GM23338 (cell line): ENCODE data around the gene LRIG3. TPM values are rescaled to one million over a fixed set of nuclear protein-coding genes. Genes with fewer than 3 reads are reported as not detected.

Experiments
- ATAC-seq: fragments of 200-7000 bp; cut with Tn5 transposase; 3 replicates; pipeline ENCODE4 v1.9.1; 2020
- DNase-seq: peaks from one replicate; pipeline ENCODE4 v3.0.0-alpha.2; 2015; ENCODE audit warnings: low spot score
- H2AFZ ChIP-seq: fragments of 200-600 bp; sonication (generic); 2 replicates; pipeline ENCODE4 v1.8.0; 2016; ENCODE audit warnings: antibody characterized with exemption, mild to moderate bottlenecking, moderate library complexity
- H3F3A ChIP-seq: fragments of 200-600 bp; sonication (generic); replicated peaks from 2 replicates; pipeline ENCODE4 v1.8.0; 2017; ENCODE audit warnings: antibody characterized with exemption, mixed run types, low read depth
- H3K27ac ChIP-seq: fragments of 200-600 bp; sonication (generic); 2 replicates; pipeline ENCODE4 v1.6.1; 2016; ENCODE audit warnings: low read depth
- H3K27me3 ChIP-seq: fragments of 200-600 bp; sonication (generic); 2 replicates; pipeline ENCODE4 v1.8.0; 2016; ENCODE audit warnings: mild to moderate bottlenecking, mixed run types, moderate library complexity; ENCODE audit not compliant: insufficient read depth
- H3K36me3 ChIP-seq: fragments of 200-600 bp; sonication (generic); 2 replicates; pipeline ENCODE4 v1.8.0; 2016; ENCODE audit warnings: mild to moderate bottlenecking; ENCODE audit not compliant: insufficient read depth
- H3K4me1 ChIP-seq: fragments of 200-600 bp; sonication (generic); 2 replicates; pipeline ENCODE4 v1.8.0; 2016; ENCODE audit warnings: mild to moderate bottlenecking, moderate library complexity; ENCODE audit not compliant: insufficient read depth
- H3K4me2 ChIP-seq: fragments of 200-600 bp; sonication (generic); 2 replicates; pipeline ENCODE4 v1.7.1; 2017; ENCODE audit warnings: mixed run types
- H3K4me3 ChIP-seq: fragments of 200-600 bp; sonication (generic); 2 replicates; pipeline ENCODE4 v1.6.1; 2016; ENCODE audit warnings: mixed run types
- H3K79me2 ChIP-seq: fragments of 200-600 bp; sonication (generic); replicated peaks from 2 replicates; pipeline ENCODE4 v1.8.0; 2017; ENCODE audit warnings: mild to moderate bottlenecking; ENCODE audit not compliant: insufficient read depth
- H3K9me2 ChIP-seq: fragments of 200-600 bp; sonication (generic); 2 replicates; pipeline ENCODE4 v1.8.0; 2017; ENCODE audit not compliant: insufficient read depth
- H4K20me1 ChIP-seq: fragments of 200-600 bp; sonication (generic); replicated peaks from 2 replicates; pipeline ENCODE4 v1.8.0; 2017; ENCODE audit warnings: mild to moderate bottlenecking; ENCODE audit not compliant: insufficient read depth
- H3K27ac Mint-ChIP-seq: 2 replicates; pipeline ENCODE4 v1.8.0; 2020; ENCODE audit warnings: inconsistent platforms, mild to moderate bottlenecking, moderate library complexity, mixed read lengths
- H3K27me3 Mint-ChIP-seq: 3 replicates; pipeline ENCODE4 v1.8.0; 2022; ENCODE audit warnings: low read depth, mild to moderate bottlenecking, moderate library complexity, mixed read lengths, inconsistent platforms; ENCODE audit not compliant: insufficient read depth, poor library complexity
- H3K36me3 Mint-ChIP-seq: 3 replicates; pipeline ENCODE4 v1.8.0; 2021; ENCODE audit warnings: low read depth, mild to moderate bottlenecking, inconsistent platforms, moderate library complexity, mixed read lengths
- H3K4me1 Mint-ChIP-seq: 3 replicates; pipeline ENCODE4 v1.8.0; 2020; ENCODE audit warnings: mild to moderate bottlenecking, inconsistent platforms, mixed read lengths
- H3K4me3 Mint-ChIP-seq: 3 replicates; pipeline ENCODE4 v1.8.0; 2021; ENCODE audit warnings: moderate library complexity, mild to moderate bottlenecking, inconsistent platforms, mixed read lengths
- H3K9me3 Mint-ChIP-seq: 3 replicates; pipeline ENCODE4 v1.8.0; 2020; ENCODE audit warnings: moderate library complexity, mild to moderate bottlenecking, inconsistent platforms, mixed read lengths
- EZH2phosphoT487 ChIP-seq: fragments of 200-600 bp; sonication (generic); IDR thresholded peaks from one replicate; pipeline ENCODE4 v1.8.1; 2018; ENCODE audit warnings: antibody characterized with exemption; ENCODE audit not compliant: unreplicated experiment
- JUNB ChIP-seq: IDR thresholded peaks from one replicate; pipeline ENCODE4 v1.6.1; 2016; ENCODE audit warnings: antibody characterized with exemption; ENCODE audit not compliant: unreplicated experiment
- NANOG ChIP-seq: IDR thresholded peaks from 2 replicates; pipeline ENCODE4 v1.6.1; 2016; ENCODE audit warnings: antibody characterized with exemption, borderline replicate concordance
- POLR2AphosphoS5 ChIP-seq: IDR thresholded peaks from 2 replicates; pipeline ENCODE4 v1.6.1; 2016; ENCODE audit warnings: antibody characterized with exemption, low read depth
- STAT1 ChIP-seq: IDR thresholded peaks from one replicate; pipeline ENCODE4 v1.6.1; 2016; ENCODE audit warnings: antibody characterized with exemption; ENCODE audit not compliant: unreplicated experiment
- ZNF114 ChIP-seq: fragments of 250-450 bp; sonication (Bioruptor Pico); IDR thresholded peaks from 2 replicates; pipeline ENCODE4 v1.5.0; 2020; ENCODE audit warnings: mild to moderate bottlenecking, moderate library complexity
- polyA plus RNA-seq: library from polyadenylated mRNA; unstranded; fragments of >200 nt; fragmentation: Nextera tagmentation; extraction: Ambion mirVana; gene quantifications from 2 replicates; pipeline ENCODE4 v1.2.1, GENCODE V29; 2016
- total RNA-seq: library from RNA; depleted of rRNA; stranded (reverse); fragments of >200 nt; shearing (Covaris generic); gene quantifications from 2 replicates; pipeline ENCODE4 v1.2.3, GENCODE V29; 2014
- TF ChIP-seq, protein P1 (sequence below): IDR thresholded peaks from 2 replicates; pipeline ENCODE4 v1.6.1; 2016; ENCODE audit warnings: antibody characterized with exemption
- TF ChIP-seq, protein P2 (sequence below): IDR thresholded peaks from one replicate; pipeline ENCODE4 v1.6.1; 2018; ENCODE audit warnings: antibody characterized with exemption; ENCODE audit not compliant: unreplicated experiment
- TF ChIP-seq, protein P3 (sequence below), 2 experiments: fragments of 200-600 bp in 1 of 2; sonication (generic) in 1 of 2; conservative IDR thresholded peaks; 2 replicates each; pipeline versions ENCODE4 v1.5.1 to v1.6.1; 2016 to 2017; ENCODE audit warnings: antibody characterized with exemption in 2 of 2, low read depth in 2 of 2, mild to moderate bottlenecking in 2 of 2, moderate library complexity in 1 of 2

The LRIG3 gene
- total and polyA plus RNA-seq, 2 experiments from 2014 or later: 1.6 to 7.5 TPM

DNA sequence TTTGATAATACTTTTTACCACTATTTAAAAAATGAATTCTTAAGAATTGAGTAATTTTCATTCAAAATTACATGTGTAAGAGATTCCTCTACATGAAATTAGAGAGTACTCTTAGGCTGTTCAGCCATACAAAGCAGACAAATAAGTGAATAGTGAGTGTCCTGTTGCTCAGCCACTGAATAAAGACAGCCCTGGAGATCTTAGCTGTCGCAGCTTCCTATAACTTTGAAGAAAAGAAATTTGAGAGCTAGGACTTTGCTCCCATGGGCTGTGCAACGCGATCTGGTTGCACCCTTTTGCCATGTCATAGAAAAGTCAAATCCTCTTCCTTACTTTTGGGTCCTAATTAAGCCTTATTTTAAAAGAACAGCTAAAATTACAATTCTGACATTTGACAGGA, 40.9 kb upstream of the LRIG3 start:
- DNase-seq (no peak), ATAC-seq (no peak)
- no peak overlapping the region for H3K4me2 ChIP-seq
- H3K27me3 ChIP-seq: no peaks in the 10 kb centered on the region
- Mint-ChIP-seq H3K36me3 (no peaks in the 10 kb centered on the region), H3K4me3 (no peak overlapping the region), H3K27me3 (no peaks in the 10 kb centered on the region), H3K9me3 (no peaks in the 10 kb centered on the region), H3K27ac (no peak overlapping the region), H3K4me1 (peaks cover 13% of the 10 kb centered on the region)
- no peak overlapping the region for H2AFZ ChIP-seq
- H3K79me2 ChIP-seq: no peaks in the 10 kb centered on the region
- TF ChIP-seq, protein P1, sequence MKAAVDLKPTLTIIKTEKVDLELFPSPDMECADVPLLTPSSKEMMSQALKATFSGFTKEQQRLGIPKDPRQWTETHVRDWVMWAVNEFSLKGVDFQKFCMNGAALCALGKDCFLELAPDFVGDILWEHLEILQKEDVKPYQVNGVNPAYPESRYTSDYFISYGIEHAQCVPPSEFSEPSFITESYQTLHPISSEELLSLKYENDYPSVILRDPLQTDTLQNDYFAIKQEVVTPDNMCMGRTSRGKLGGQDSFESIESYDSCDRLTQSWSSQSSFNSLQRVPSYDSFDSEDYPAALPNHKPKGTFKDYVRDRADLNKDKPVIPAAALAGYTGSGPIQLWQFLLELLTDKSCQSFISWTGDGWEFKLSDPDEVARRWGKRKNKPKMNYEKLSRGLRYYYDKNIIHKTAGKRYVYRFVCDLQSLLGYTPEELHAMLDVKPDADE: no peak
- TF ChIP-seq, protein P2, sequence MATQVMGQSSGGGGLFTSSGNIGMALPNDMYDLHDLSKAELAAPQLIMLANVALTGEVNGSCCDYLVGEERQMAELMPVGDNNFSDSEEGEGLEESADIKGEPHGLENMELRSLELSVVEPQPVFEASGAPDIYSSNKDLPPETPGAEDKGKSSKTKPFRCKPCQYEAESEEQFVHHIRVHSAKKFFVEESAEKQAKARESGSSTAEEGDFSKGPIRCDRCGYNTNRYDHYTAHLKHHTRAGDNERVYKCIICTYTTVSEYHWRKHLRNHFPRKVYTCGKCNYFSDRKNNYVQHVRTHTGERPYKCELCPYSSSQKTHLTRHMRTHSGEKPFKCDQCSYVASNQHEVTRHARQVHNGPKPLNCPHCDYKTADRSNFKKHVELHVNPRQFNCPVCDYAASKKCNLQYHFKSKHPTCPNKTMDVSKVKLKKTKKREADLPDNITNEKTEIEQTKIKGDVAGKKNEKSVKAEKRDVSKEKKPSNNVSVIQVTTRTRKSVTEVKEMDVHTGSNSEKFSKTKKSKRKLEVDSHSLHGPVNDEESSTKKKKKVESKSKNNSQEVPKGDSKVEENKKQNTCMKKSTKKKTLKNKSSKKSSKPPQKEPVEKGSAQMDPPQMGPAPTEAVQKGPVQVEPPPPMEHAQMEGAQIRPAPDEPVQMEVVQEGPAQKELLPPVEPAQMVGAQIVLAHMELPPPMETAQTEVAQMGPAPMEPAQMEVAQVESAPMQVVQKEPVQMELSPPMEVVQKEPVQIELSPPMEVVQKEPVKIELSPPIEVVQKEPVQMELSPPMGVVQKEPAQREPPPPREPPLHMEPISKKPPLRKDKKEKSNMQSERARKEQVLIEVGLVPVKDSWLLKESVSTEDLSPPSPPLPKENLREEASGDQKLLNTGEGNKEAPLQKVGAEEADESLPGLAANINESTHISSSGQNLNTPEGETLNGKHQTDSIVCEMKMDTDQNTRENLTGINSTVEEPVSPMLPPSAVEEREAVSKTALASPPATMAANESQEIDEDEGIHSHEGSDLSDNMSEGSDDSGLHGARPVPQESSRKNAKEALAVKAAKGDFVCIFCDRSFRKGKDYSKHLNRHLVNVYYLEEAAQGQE: no peak
- TF ChIP-seq ZNF114 (CRISPR knock-in tag) (no peak), EZH2phosphoT487 (no peak), POLR2AphosphoS5 (no peak), STAT1 (no peak), NANOG (no peak), JUNB (no peak)
- TF ChIP-seq, protein P3, sequence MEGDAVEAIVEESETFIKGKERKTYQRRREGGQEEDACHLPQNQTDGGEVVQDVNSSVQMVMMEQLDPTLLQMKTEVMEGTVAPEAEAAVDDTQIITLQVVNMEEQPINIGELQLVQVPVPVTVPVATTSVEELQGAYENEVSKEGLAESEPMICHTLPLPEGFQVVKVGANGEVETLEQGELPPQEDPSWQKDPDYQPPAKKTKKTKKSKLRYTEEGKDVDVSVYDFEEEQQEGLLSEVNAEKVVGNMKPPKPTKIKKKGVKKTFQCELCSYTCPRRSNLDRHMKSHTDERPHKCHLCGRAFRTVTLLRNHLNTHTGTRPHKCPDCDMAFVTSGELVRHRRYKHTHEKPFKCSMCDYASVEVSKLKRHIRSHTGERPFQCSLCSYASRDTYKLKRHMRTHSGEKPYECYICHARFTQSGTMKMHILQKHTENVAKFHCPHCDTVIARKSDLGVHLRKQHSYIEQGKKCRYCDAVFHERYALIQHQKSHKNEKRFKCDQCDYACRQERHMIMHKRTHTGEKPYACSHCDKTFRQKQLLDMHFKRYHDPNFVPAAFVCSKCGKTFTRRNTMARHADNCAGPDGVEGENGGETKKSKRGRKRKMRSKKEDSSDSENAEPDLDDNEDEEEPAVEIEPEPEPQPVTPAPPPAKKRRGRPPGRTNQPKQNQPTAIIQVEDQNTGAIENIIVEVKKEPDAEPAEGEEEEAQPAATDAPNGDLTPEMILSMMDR (conservative IDR thresholded peaks at IDR 0.05; ENCODE audit: low read depth in 2 of 2): no peak
- H3K36me3 ChIP-seq: no peaks in the 10 kb centered on the region
- no peak overlapping the region for H3K27ac ChIP-seq
- no peaks in the 10 kb centered on the region for H4K20me1 ChIP-seq
- no peaks in the 10 kb centered on the region for H3F3A ChIP-seq
- no peaks in the 10 kb centered on the region for H3K9me2 ChIP-seq
- no peak overlapping the region for H3K4me3 ChIP-seq
- H3K4me1 ChIP-seq: peaks cover 7% of the 10 kb centered on the region; the same call in 1 of the 2 replicates
